Neural crest cell (in vitro differentiated cells): Measurements from ENCODE around the gene PAQR6. TPM values are rescaled to one million over a fixed set of nuclear protein-coding genes. Genes with fewer than 3 reads are reported as not detected.
A peak's percentile ranks its signal among the peaks of the same experiment; 100 is the strongest.

Experiments used
- DNase-seq: peaks from one replicate; pipeline ENCODE4 v3.0.0; 2021; ENCODE audit warnings: low read depth, mixed read lengths, low spot score
- H3K27ac Mint-ChIP-seq: one replicate; pipeline ENCODE4 v1.8.0; 2021; ENCODE audit warnings: mild to moderate bottlenecking, mixed read lengths; ENCODE audit not compliant: unreplicated experiment
- H3K27me3 Mint-ChIP-seq: 2 replicates; pipeline ENCODE4 v1.8.0; 2021; ENCODE audit warnings: low read depth, mild to moderate bottlenecking, mixed read lengths
- H3K36me3 Mint-ChIP-seq: 2 replicates; pipeline ENCODE4 v1.8.0; 2021; ENCODE audit warnings: low read depth, mild to moderate bottlenecking, mixed read lengths
- H3K4me1 Mint-ChIP-seq: 2 replicates; pipeline ENCODE4 v1.8.0; 2021; ENCODE audit warnings: mixed read lengths
- H3K4me3 Mint-ChIP-seq: one replicate; pipeline ENCODE4 v1.8.0; 2021; ENCODE audit warnings: mild to moderate bottlenecking, mixed read lengths
- H3K9me3 Mint-ChIP-seq: 2 replicates; pipeline ENCODE4 v1.8.0; 2021; ENCODE audit warnings: mixed read lengths
- total RNA-seq: library from RNA; stranded (reverse); gene quantifications from 2 replicates; pipeline ENCODE4 v1.2.1, GENCODE V29; 2021
- TF ChIP-seq, protein P1 (sequence below): fragments of 200-600 bp; sonication (generic); conservative IDR thresholded peaks from 2 replicates; pipeline ENCODE4 v1.5.0; 2021; ENCODE audit warnings: antibody characterized with exemption, mild to moderate bottlenecking

PAQR6 gene
- total RNA-seq, 1 donor from 2014 or later, result 17.1 TPM

DNA sequence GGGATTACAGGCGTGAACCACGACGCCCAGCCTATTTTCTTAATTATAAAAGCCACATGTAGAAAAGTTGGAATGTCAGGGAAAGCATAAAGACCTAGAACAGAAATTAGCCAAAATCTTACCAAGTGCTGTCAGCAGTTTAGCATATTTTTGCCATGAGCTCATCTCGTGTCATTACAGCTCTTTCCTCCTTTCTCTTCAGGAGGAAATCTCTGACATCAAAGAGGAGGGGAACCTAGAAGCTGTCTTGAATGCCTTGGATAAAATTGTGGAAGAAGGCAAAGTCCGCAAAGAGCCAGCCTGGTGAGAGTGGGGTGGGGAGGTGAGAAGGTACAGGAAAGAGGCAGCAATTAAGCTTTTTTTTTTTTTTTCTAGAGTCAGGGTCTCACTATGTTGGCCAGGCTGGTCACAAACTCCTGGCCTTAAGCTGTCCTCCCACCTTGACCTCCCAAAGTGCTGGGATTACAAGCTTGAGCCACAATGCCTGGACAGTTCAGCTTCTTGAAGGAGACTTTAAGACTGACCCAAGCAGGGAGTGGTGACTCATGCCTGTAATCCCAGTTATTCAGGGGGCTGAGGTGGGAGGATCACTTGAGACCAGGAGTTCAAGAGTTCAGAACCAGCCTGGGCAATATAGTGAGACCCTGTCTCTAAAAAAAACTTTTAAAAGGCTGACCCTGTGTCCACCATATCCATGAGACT lies 14.3 kb downstream of the PAQR6 start:
- no peaks in the 10 kb centered on the region for H3K9me3 Mint-ChIP-seq
- H3K4me3 Mint-ChIP-seq, result no peak overlapping the region
- no peaks in the 10 kb centered on the region for H3K27me3 Mint-ChIP-seq
- TF ChIP-seq, protein P1, sequence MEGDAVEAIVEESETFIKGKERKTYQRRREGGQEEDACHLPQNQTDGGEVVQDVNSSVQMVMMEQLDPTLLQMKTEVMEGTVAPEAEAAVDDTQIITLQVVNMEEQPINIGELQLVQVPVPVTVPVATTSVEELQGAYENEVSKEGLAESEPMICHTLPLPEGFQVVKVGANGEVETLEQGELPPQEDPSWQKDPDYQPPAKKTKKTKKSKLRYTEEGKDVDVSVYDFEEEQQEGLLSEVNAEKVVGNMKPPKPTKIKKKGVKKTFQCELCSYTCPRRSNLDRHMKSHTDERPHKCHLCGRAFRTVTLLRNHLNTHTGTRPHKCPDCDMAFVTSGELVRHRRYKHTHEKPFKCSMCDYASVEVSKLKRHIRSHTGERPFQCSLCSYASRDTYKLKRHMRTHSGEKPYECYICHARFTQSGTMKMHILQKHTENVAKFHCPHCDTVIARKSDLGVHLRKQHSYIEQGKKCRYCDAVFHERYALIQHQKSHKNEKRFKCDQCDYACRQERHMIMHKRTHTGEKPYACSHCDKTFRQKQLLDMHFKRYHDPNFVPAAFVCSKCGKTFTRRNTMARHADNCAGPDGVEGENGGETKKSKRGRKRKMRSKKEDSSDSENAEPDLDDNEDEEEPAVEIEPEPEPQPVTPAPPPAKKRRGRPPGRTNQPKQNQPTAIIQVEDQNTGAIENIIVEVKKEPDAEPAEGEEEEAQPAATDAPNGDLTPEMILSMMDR, result no peak
- no peaks in the 10 kb centered on the region for H3K4me1 Mint-ChIP-seq
- peaks cover 8% of the 10 kb centered on the region for H3K36me3 Mint-ChIP-seq
- DNase-seq, result no peak
- no peak overlapping the region for H3K27ac Mint-ChIP-seq

DNA sequence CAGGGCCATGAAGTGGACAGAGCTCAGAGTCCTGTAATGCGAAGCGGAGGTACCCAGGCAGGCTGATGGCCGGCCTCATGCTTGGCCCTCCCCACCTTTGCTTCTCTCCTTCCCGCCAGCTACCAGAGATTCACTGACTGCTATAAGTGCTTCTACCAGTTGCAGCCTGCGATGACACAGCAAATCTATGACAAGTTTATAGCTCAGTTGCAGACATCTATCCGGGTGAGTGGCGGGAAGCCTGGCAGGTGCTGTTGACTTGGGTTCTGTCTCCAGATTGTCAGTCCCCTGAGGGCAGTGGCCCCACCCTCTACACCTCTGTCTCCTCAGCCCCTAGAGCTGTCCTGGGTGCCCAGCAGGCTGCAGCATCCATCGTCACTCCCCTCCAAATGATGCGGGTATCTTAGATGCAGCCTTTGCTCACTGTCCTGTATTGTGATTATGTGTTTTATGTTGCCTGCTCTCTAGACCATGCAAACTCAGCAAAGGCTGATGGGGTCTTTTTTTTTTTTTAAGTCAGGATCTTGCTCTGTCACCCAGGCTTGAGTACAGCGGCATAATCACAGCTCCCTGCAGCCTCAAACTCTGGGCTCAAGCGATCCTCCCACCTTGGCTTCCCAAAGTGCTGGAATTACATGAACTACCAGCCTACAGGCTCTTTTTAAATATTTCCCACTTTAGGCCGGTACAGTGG lies 15.5 kb downstream of the PAQR6 start:
- TF ChIP-seq, protein P1, result no peak
- H3K9me3 Mint-ChIP-seq, result no peaks in the 10 kb centered on the region
- H3K36me3 Mint-ChIP-seq, result peaks cover 10% of the 10 kb centered on the region
- no peak overlapping the region for H3K4me3 Mint-ChIP-seq
- no peaks in the 10 kb centered on the region for H3K27me3 Mint-ChIP-seq
- no peak for DNase-seq
- no peaks in the 10 kb centered on the region for H3K4me1 Mint-ChIP-seq
- peak overlapping the region; percentile 40 for H3K27ac Mint-ChIP-seq

DNA sequence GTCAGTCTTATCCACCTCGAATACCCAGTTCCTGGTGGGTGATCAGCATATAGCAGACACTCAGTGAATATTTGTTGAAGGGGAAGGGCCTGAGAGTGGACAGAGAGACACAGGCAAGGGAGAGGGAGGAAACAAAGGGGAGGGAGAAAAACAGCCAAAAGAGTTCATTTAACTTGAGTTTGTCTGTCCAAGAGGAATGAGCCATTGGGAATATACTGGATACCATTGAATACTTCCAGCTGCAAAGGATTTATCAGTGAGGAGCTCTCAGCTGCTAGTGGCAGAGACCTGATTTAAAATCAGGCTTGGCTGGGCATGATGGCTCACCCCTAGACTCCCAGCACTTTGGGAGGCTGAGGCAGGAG lies 17.4 kb downstream of the PAQR6 start:
- Mint-ChIP-seq H3K27ac (no peak overlapping the region), H3K27me3 (no peaks in the 10 kb centered on the region), H3K4me1 (peaks cover 2% of the 10 kb centered on the region), H3K36me3 (peaks cover 3% of the 10 kb centered on the region), H3K9me3 (no peaks in the 10 kb centered on the region), H3K4me3 (no peak overlapping the region)
- DNase-seq, result no peak
- TF ChIP-seq, protein P1, result no peak

DNA sequence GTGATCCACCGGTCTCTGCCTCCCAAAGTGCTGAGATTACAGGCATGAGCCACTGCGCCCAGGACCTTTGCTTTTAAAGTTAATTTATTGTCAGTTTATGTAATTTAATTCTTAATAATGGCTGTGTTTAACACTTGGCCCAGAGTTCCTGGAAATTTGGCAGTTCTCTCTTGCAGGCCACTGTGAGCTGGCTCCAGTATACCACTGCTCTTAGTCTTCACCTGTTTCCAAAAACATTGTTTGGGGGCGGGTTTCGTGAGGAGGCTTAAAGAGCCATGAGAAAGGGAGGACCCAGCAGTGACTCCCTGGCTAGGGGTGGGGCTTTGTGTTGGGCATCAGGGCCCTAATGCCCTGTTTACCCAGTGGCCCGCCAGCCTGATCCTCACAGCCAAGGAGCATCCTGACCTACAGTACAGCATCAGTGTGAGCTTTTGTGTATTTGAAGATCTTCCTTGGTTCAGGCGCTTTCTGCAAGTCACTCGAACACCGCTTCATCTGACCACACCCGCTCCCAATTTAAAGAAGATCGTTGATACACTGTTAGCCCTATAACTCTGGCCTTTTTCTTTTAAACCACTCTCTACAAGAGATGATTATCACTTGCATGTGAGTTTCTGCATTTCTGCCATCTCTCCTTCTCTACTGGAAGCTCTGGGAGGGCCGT lies 17.9 kb downstream of the PAQR6 start:
- no peaks in the 10 kb centered on the region for H3K9me3 Mint-ChIP-seq
- peaks cover 5% of the 10 kb centered on the region for H3K36me3 Mint-ChIP-seq
- DNase-seq, result no peak
- H3K27me3 Mint-ChIP-seq, result no peaks in the 10 kb centered on the region
- H3K27ac Mint-ChIP-seq, result no peak overlapping the region
- TF ChIP-seq, protein P1, result no peak
- peaks cover 6% of the 10 kb centered on the region for H3K4me1 Mint-ChIP-seq
- no peak overlapping the region for H3K4me3 Mint-ChIP-seq

DNA sequence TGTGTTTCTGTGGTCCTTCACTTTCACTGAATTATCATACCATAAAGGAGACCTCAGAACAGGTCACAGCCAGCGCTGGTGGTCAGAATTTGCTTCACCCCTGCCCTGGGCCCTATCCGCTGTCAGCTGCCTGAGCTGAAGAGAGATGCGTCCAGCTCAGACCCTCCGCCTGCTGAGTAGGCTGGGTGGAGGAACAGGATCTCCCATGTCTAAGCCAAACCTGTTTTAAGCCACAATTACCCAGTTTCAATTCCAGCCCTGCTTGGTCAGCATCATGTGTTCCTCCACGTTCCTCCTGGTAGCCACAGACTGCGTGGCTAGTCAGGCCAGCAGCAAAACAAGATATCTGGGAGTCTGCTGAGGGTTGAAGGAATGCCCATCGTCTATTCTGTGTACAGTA lies 19.4 kb downstream of the PAQR6 start:
- no peaks in the 10 kb centered on the region for H3K9me3 Mint-ChIP-seq
- H3K4me3 Mint-ChIP-seq, result no peak overlapping the region
- DNase-seq, result no peak
- H3K4me1 Mint-ChIP-seq, result peaks cover 6% of the 10 kb centered on the region
- H3K27ac Mint-ChIP-seq, result no peak overlapping the region
- H3K36me3 Mint-ChIP-seq, result peaks cover 6% of the 10 kb centered on the region
- no peaks in the 10 kb centered on the region for H3K27me3 Mint-ChIP-seq
- TF ChIP-seq, protein P1, result no peak
